Stimulated activated effector memory CD8-positive, alpha-beta T cell treated with anti-CD3 and anti-CD28 coated beads, Interleukin-12 subunit alpha, Interleukin-12 subunit beta, amount 100 ng/mL, for 72 hours (primary cell): ENCODE measurements around the gene ANKRD36.
"Not testable (repeated sequence)": the region's sequence is repeated elsewhere in the genome, so short reads cannot be mapped to it uniquely, and the experiment has no call there.

Experiments used
- ATAC-seq: fragments of 150-1000 bp; cut with Tn5 transposase; 2 replicates; pipeline ENCODE4 v1.10.0; 2021
- DNase-seq, 2 donors: peaks; one replicate each; pipeline ENCODE4 v3.0.0; 2021 to 2022; ENCODE audit warnings: low spot score in 2 of 2
- H3K27ac Mint-ChIP-seq: one replicate; pipeline ENCODE4 v1.8.0; 2022; ENCODE audit warnings: mild to moderate bottlenecking, mixed read lengths
- H3K36me3 Mint-ChIP-seq: one replicate; pipeline ENCODE4 v1.8.0; 2022; ENCODE audit warnings: mild to moderate bottlenecking, mixed read lengths
- H3K4me1 Mint-ChIP-seq: one replicate; pipeline ENCODE4 v1.8.0; 2022; ENCODE audit warnings: mixed read lengths
- H3K4me3 Mint-ChIP-seq: one replicate; pipeline ENCODE4 v1.8.0; 2022; ENCODE audit warnings: mild to moderate bottlenecking, mixed read lengths
- H3K9me3 Mint-ChIP-seq: one replicate; pipeline ENCODE4 v1.8.0; 2022; ENCODE audit warnings: mixed read lengths

Gene ANKRD36

GRCh38 chr2:97113050-97113881 lies at the start of gene ANKRD36:
Gene ANKRD36, plus strand, starts transcription at chr2:97113153. Its CDS starts 587 bp downstream, at chr2:97113740.
- not testable (repeated sequence) for H3K4me1 Mint-ChIP-seq, H3K36me3 Mint-ChIP-seq, H3K9me3 Mint-ChIP-seq
- DNase-seq = peak; percentile 83 to 94
- peak; percentile 95 for ATAC-seq
- peak within 1 kb of the TSS; percentile 98 for H3K27ac Mint-ChIP-seq
- peak within 1 kb of the TSS; percentile 98 for H3K4me3 Mint-ChIP-seq

GRCh38 chr2:97066030-97066429 lies 46.9 kb upstream of the ANKRD36 start:
- not testable (repeated sequence) for H3K9me3 Mint-ChIP-seq, ATAC-seq, H3K4me1 Mint-ChIP-seq, H3K36me3 Mint-ChIP-seq, DNase-seq, H3K4me3 Mint-ChIP-seq, H3K27ac Mint-ChIP-seq

DNA sequence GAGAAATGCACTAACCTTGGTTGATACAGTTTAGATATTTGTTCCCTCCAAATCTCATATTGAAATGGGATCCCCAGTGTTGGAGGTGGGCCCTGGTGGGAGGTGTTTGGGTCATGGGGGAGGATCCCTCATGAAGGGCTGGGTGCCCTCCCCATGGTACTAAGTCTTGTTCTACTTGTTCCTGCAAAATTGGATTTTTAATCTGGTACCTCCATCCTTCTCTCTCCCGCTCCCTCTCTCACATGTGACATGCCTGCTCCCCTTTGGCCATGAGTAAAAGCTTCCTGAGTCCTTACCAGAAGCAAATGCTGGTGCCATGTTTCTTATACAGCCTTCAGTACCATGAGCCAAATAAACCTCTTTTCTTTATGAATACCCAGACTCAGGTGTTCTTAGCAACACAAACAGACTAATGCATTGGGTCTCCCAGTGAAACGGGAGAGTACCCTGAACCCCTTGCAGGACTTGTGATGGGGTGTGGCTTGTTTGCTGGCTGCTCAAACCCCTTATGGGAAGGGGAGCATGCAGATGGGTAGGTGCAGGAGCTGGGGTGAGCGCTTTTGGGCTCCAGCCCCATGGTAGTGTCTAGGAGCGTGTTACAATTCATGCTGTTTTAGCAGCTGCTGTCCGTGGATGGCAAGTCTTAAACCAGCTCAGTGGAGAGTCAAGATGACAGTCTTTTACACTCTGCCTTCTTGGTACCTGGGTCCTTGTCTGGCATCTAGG lies 45.5 kb upstream of the ANKRD36 start:
- no peak overlapping the region for H3K4me3 Mint-ChIP-seq

DNA sequence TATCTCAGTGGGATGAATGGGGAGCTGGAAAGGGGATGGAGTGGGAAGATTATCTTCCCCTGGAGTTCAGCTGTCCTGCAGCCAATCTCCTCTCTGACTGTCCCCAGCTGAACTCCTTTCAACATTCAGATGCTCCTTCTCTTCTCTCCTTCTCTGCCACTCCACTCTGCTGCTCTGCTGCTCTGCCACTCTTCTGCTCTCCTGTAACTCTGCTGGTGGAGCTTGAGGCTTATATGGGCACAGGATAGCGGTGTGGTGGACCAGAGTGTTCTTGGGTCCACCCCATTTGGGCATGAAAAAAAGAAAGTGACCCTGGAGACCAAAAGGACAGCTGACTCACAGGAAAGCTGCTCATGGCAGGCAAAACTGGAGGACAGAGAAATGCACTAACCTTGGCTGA lies 44.9 kb upstream of the ANKRD36 start:
- ATAC-seq (peak; percentile 31), DNase-seq (no peak)
- no peaks in the 10 kb centered on the region for H3K4me1 Mint-ChIP-seq
- no peaks in the 10 kb centered on the region for H3K36me3 Mint-ChIP-seq
- no peaks in the 10 kb centered on the region for H3K9me3 Mint-ChIP-seq
- H3K27ac Mint-ChIP-seq = no peak overlapping the region
- H3K4me3 Mint-ChIP-seq = no peak overlapping the region

More for the DNA sequence above, 45.5 kb upstream of the ANKRD36 start:
- ATAC-seq (peak; percentile 46), DNase-seq (no peak)
- Mint-ChIP-seq H3K4me1 (no peaks in the 10 kb centered on the region), H3K36me3 (no peaks in the 10 kb centered on the region), H3K9me3 (no peaks in the 10 kb centered on the region), H3K27ac (no peak overlapping the region)

- H3K4me1 Mint-ChIP-seq, H3K4me3 Mint-ChIP-seq, ATAC-seq, H3K27ac Mint-ChIP-seq, H3K36me3 Mint-ChIP-seq, H3K9me3 Mint-ChIP-seq, DNase-seq: not testable (repeated sequence)
These were observed 44.2 kb upstream of the ANKRD36 start for GRCh38 chr2:97068722-97069121.

DNA sequence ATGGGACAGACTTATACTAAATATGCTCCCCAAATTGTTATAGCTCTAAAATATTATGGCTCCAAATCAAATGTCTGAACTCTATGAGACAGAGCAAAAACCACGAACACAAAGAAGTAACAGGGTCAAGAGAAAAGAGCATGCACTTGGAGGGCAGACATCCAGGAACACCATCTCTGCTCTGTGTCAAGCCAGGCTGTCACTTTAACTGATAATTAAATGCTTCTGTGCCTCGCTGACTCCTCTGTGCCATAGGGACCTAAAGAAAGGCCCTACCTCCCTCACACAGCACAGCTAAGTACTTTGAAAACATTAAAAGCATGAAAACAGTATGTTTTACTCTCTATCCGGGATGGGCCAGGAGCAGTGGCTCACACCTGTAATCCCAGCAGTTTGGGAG lies 42.0 kb upstream of the ANKRD36 start:
- not testable (repeated sequence) for H3K4me3 Mint-ChIP-seq, DNase-seq, H3K27ac Mint-ChIP-seq, H3K9me3 Mint-ChIP-seq, H3K36me3 Mint-ChIP-seq, H3K4me1 Mint-ChIP-seq, ATAC-seq

- not testable (repeated sequence) for H3K4me1 Mint-ChIP-seq, ATAC-seq, H3K36me3 Mint-ChIP-seq, H3K9me3 Mint-ChIP-seq, H3K4me3 Mint-ChIP-seq, DNase-seq, H3K27ac Mint-ChIP-seq
These were observed 35.7 kb upstream of the ANKRD36 start for GRCh38 chr2:97077213-97077612.

DNA sequence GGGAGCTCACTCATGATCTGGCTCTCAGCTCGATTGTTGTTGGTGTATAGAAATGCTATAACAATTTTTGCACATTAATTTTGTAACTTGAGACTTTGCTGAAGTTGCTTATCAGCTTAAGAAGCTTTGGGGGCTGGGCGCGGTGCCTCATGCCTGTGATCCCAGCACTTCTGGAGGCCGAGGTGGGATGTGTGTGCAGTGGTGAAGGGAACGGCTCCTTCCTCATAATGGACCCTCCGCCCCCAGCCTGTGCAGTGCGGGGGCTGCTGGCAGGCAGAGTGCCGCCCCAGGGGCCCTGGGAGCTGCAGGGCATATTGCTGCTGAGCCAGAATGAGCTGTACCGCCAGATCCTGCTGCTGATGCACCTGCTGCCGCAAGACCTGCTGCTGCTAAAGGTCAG lies 32.1 kb upstream of the ANKRD36 start:
- H3K4me1 Mint-ChIP-seq, DNase-seq, H3K36me3 Mint-ChIP-seq, ATAC-seq, H3K4me3 Mint-ChIP-seq, H3K27ac Mint-ChIP-seq, H3K9me3 Mint-ChIP-seq: not testable (repeated sequence)

GRCh38 chr2:97082206-97082605 lies 30.7 kb upstream of the ANKRD36 start:
- peak overlapping the region; percentile 34 for H3K27ac Mint-ChIP-seq
- H3K4me1 Mint-ChIP-seq, H3K9me3 Mint-ChIP-seq, H3K36me3 Mint-ChIP-seq, DNase-seq, H3K4me3 Mint-ChIP-seq, ATAC-seq: not testable (repeated sequence)

- not testable (repeated sequence) for H3K9me3 Mint-ChIP-seq, H3K27ac Mint-ChIP-seq, H3K36me3 Mint-ChIP-seq, H3K4me3 Mint-ChIP-seq, ATAC-seq, DNase-seq, H3K4me1 Mint-ChIP-seq
These were observed 29.4 kb upstream of the ANKRD36 start for GRCh38 chr2:97083516-97083915.

GRCh38 chr2:97085093-97085492 lies 27.9 kb upstream of the ANKRD36 start:
- H3K27ac Mint-ChIP-seq, H3K4me3 Mint-ChIP-seq, H3K9me3 Mint-ChIP-seq, DNase-seq, H3K4me1 Mint-ChIP-seq, H3K36me3 Mint-ChIP-seq: not testable (repeated sequence)
- peak; percentile 80 for ATAC-seq

DNA sequence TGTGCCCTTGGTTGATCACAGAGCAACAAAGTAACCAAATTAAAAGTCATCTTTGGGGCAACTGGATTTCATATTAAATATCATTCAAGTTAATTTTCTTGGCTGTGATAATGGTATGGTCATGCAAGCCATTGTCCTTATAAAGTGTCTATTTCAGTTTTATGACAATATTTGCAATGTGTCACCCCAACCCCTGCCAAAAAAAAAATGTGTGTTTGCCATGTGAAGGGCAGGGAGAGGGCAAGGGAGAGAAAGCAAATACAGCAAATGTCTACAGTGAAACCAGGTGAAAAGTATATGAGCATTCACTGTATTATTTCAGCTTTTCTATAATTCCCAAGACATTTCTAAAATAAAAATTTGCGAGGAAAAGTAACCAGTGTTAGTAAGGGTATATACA lies 24.2 kb upstream of the ANKRD36 start:
- H3K4me3 Mint-ChIP-seq, DNase-seq, H3K4me1 Mint-ChIP-seq, H3K9me3 Mint-ChIP-seq, ATAC-seq, H3K36me3 Mint-ChIP-seq, H3K27ac Mint-ChIP-seq: not testable (repeated sequence)

DNA sequence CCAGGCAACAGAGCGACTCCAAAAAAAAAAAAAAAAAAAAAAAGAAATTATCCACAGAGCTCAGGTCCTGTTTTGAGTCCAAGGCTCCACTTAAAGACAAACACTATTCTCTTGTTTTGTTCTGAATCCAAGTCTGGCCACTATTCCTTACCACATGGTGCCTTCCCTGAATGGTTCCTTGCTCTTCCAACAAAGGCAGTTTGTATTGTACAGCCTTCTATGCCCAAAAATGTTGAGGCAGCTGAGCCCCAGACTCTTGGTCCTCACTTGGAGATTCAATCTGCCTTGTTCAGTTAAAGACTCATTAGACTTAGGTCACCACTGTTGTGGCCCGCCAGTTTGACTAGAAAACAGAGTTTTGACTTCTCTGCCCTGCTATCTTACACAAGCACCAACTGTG lies 20.0 kb upstream of the ANKRD36 start:
- not testable (repeated sequence) for H3K27ac Mint-ChIP-seq, ATAC-seq, DNase-seq, H3K36me3 Mint-ChIP-seq, H3K9me3 Mint-ChIP-seq, H3K4me1 Mint-ChIP-seq, H3K4me3 Mint-ChIP-seq

- ATAC-seq = peak; percentile 55
- not testable (repeated sequence) for H3K27ac Mint-ChIP-seq, H3K36me3 Mint-ChIP-seq, DNase-seq, H3K9me3 Mint-ChIP-seq, H3K4me1 Mint-ChIP-seq
- H3K4me3 Mint-ChIP-seq = peak overlapping the region; percentile 30
These were observed 18.8 kb upstream of the ANKRD36 start for GRCh38 chr2:97093983-97094771.
